HUES64 (cell line): Measurements from ENCODE around the gene CELSR1.

Source experiments
- H3K27ac ChIP-seq: 2 replicates; pipeline ENCODE4 v1.7.0; 2013; ENCODE audit warnings: low read depth, low read length, inconsistent platforms
- H3K27me3 ChIP-seq: 2 replicates; pipeline ENCODE4 v1.6.1; 2013; ENCODE audit warnings: mild to moderate bottlenecking, low read length; ENCODE audit not compliant: insufficient read depth
- H3K36me3 ChIP-seq: 2 replicates; pipeline ENCODE4 v1.6.1; 2013; ENCODE audit warnings: mild to moderate bottlenecking, low read length; ENCODE audit not compliant: insufficient read depth
- H3K4me1 ChIP-seq: 2 replicates; pipeline ENCODE4 v1.6.1; 2013; ENCODE audit warnings: mild to moderate bottlenecking, low read length, moderate library complexity; ENCODE audit not compliant: insufficient read depth
- H3K4me3 ChIP-seq: 2 replicates; pipeline ENCODE4 v1.5.1; 2013; ENCODE audit warnings: mild to moderate bottlenecking, low read length, moderate library complexity
- H3K9ac ChIP-seq: 2 replicates; pipeline ENCODE4 v1.6.1; 2013; ENCODE audit warnings: mild to moderate bottlenecking, low read depth, low read length
- H3K9me3 ChIP-seq: 2 replicates; pipeline ENCODE4 v1.6.1; 2013; ENCODE audit warnings: low read depth, low read length; ENCODE audit not compliant: insufficient read depth
- WGBS: fragments of 150-250, 120-280 bp; methylation state at CpG from one replicate; pipeline ENCODE4 v1.1.7; 2013; ENCODE audit warnings: missing lambda C conversion rate; 5-methylcytosine and 5-hydroxymethylcytosine counted together

The CELSR1 gene

DNA sequence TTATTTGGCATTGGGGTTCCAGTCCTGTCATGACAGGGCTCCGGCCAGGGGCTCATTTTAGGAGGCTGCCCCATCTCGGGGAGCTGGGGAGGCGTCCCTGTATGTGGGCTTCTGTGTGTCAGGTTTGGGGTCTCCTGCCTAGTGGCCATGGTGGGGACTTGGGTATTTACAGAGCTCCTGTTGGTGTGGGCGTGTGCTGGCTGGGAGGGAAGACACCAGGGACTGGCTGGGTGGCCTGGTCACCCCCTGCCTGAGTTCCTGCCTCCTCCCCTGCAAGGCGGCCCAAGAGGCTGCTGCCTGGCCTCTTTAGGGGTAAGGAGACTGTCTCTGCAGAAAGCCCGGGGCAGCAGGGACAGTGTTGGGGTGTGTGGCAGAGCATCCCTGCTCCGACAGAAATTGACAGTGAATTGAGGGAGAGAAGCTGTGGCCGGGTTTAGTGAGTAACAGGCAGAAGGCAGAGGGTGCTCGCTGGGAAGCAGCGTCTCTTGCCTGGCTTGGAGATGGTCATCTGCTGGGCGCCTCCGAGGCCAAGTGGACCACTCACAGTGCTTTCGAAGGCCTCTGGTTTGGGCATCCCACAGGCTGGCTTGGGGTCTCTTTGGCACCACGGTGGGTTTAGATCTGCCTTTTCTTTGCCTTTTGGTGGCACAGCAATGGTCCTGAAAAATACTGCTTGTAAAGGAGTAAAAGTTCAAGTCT lies 42.5 kb upstream of the CELSR1 start:
- H3K4me1 ChIP-seq, result peaks cover 17% of the 10 kb centered on the region
- H3K27ac ChIP-seq, result no peak overlapping the region
- H3K9ac ChIP-seq, result 0 out of 2 replicates have a peak overlapping the region, but pooled peaks have one; percentile 16
- no peaks in the 10 kb centered on the region for H3K9me3 ChIP-seq
- no peak overlapping the region for H3K4me3 ChIP-seq
- WGBS, result 88% methylated on average over 14 of the region's 14 CpGs
- no peaks in the 10 kb centered on the region for H3K36me3 ChIP-seq
- peaks cover 13% of the 10 kb centered on the region for H3K27me3 ChIP-seq

DNA sequence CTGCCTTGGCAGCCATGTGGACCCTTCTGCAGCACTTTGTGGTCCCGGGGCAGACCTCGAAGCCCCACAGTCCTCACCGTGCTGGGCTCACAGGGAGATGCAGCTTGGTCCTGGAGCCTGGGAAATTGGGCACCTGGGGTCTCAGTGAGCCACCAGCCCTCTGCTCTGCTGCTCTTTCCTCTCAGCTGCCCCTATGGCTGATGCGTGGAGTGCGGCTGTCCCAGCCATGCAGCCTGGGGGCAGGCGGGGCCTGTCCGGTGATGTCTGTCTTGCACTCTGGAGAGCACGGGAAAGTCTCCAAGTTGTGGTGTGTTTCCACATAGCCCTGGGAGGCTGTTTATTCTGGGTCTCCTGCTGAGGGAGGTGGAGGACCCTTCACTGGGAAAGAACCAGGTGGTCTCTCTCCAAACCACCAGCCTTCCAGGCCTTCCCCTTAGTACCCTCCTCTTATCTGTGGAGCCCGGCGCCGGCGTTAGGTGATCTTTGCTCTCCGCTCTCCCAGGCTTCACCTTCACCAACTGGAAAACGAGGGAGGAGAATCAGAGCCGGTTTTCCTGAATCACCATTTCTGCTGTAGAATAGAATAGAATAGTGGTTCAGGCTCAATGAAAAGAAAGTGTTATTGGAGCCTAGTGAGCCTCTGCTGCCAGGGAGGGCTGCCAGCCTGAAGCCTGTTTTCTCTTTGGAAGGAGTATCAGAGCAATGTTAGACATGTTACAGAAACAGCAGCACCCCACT lies 41.6 kb upstream of the CELSR1 start:
- H3K4me1 ChIP-seq, result peaks cover 13% of the 10 kb centered on the region
- no peaks in the 10 kb centered on the region for H3K36me3 ChIP-seq
- no peak overlapping the region for H3K27ac ChIP-seq
- no peak overlapping the region for H3K4me3 ChIP-seq
- no peak overlapping the region for H3K9ac ChIP-seq
- H3K9me3 ChIP-seq, result no peaks in the 10 kb centered on the region
- H3K27me3 ChIP-seq, result peaks cover 13% of the 10 kb centered on the region
- WGBS, result 81% methylated on average over 15 of the region's 15 CpGs

DNA sequence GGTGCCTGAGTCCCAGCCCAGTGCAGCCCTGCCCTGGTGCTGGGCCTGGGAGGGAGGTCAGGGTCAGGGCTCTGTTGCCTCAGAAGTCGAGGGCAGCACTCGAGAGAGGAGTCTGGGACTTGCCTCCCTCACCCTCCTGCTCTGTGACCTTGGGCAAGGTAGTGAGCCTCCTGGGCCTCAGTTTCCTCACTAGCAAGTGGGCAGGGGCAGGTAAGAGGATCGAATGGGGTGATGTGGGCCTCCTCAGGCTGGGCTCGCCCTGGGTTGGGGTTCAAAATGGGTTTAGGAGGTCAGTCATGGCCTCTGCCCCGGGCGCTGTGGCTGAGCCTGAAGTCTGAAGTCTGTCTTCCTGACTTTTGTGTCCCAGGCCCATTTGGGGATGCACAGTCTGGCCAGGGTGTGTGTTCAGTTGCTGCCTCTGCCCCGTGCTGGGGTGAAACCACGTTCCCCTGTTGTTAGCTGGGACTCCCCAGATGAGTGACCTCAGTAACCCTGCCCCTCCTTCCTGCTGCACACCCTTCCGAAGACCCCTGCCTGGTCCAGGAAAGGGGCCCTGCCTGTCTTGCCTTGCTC lies 40.9 kb upstream of the CELSR1 start:
- H3K9me3 ChIP-seq, result no peaks in the 10 kb centered on the region
- H3K27me3 ChIP-seq, result peaks cover 13% of the 10 kb centered on the region
- peak overlapping the region; percentile 67 for H3K4me3 ChIP-seq
- WGBS, result 83% methylated on average over 9 of the region's 9 CpGs
- H3K4me1 ChIP-seq, result peaks cover 11% of the 10 kb centered on the region
- no peak overlapping the region for H3K27ac ChIP-seq
- H3K9ac ChIP-seq, result no peak overlapping the region
- H3K36me3 ChIP-seq, result no peaks in the 10 kb centered on the region

DNA sequence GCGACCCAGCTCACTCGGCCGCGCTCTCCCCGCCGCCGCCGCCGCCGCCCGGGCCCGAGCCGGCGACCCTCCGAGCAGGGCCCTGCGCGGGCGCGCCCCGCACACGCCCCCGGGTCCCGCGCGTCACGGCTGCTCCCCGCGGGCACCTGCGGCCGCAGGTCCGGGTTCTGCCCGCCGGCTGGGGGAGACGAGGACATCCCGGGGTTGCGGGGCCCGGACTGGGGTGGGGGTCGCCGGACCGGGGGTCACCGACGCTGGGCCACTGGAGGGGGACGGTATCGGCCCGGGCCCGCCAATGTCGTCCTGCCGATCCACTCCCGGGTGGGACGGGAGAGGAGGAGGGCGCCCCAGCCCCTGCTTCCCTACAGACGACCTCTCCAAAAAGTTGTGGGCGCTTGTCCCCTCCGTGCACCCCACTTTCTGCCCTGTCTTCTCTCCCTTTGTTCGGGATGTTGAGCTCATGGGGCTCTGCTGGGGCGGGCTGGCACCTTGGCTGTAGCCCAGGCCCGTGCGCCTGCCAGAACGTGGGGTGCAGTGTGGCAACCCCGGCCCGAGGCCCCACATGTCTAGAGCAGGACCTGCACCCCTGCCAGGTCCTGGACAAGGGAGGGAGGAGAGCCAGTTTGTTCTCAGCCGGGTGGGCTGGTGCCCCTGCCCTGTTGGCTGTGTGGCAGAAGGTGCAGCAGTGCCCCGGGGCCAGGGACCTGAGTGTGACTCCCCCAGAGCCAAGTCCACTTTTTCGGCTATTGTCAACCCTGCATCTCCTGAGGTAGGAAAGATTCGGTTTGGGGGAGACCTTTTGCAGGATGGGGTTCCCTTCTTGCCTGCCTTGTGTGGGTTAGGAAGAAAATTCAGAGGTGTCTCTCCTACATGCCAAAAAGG lies 40.2 kb upstream of the CELSR1 start:
- Histone ChIP-seq H3K9ac (peak overlapping the region; percentile 71), H3K27ac (no peak overlapping the region), H3K36me3 (no peaks in the 10 kb centered on the region), H3K4me1 (peaks cover 11% of the 10 kb centered on the region), H3K4me3 (peak overlapping the region; percentile 67), H3K9me3 (no peaks in the 10 kb centered on the region), H3K27me3 (peaks cover 13% of the 10 kb centered on the region)
- WGBS, result 12% methylated on average over 65 of the region's 65 CpGs

DNA sequence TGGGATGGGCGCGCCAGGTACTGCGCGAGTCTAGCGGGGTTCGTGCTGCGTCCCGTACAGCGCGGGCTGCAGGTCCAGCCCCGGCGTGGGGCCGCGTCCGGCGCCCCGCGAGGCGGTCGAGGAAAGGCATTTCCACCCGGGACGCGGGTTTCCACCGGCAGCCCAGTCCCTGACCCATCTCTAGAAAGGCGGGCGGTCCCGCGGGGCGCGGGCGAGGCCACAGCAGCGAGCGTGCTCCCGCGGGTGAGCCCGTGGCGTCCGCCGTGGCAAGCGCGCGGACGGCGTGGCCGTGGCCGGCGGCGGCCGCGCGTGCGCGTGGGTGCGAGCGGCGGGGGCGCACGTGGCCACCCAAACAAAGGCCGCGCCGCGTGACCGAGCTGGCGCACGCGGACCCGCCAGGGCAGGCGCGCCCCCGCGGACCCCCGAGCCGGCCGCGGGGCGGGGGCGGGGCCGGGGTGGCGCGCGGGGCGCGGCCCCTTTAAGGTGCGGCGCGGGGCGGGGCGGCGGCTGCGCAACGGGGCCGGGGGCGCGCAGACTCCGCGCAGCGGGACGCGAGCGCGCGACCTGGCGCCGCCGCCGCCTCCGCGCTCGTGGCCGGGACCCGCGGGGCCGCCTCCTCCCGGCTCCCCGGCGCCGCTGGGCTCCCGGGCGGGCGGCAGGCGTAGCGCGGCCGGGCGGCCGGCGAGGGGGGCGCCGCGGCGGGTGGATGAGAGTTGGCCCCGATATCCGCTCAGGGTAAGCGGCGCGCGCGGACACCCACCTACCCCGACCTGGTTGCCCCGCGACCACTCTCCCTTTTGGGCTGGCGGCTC lies 39.3 kb upstream of the CELSR1 start:
- peak overlapping the region; percentile 83 for H3K9ac ChIP-seq
- peaks cover 4% of the 10 kb centered on the region; the same call in 1 of the 2 replicates for H3K9me3 ChIP-seq
- no peak overlapping the region for H3K27ac ChIP-seq
- H3K27me3 ChIP-seq, result peaks cover 13% of the 10 kb centered on the region
- H3K36me3 ChIP-seq, result no peaks in the 10 kb centered on the region
- peak overlapping the region; percentile 67 for H3K4me3 ChIP-seq
- peaks cover 11% of the 10 kb centered on the region for H3K4me1 ChIP-seq
- WGBS, result 1% methylated on average over 142 of the region's 142 CpGs

DNA sequence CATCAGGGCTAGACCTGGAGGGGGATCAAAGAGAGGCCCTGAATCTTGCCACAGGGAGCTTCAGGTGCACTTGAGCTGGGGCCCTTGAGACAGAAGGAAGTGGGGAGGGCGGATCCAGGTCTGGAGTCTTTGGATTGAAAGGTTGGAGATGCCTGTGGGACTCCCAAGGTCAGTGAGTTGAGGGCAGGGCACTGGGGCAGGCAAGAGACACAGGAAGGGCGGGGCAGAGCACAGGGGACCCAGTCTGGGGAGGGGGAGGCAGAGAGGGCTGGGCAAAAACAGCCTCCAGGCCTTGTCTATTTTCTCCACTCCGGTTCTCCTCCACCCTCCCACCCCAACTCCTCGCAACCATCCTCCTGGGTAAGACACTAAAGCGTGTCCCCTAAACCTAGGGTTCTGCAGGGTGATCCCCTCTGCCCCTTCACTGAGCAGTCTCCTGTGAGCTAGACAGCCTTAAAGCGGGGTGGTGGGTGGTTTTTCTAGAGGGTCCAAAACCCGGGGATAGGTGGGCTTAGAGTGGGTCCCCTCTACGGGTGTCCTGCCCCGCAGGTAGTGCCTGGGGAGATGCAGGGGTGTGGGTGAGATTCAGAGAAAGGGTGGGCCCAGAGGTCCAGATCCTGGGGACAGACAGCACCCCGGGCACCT lies 38.6 kb upstream of the CELSR1 start:
- Histone ChIP-seq H3K9ac (peak overlapping the region; percentile 83), H3K27me3 (peaks cover 13% of the 10 kb centered on the region), H3K4me1 (peaks cover 11% of the 10 kb centered on the region), H3K36me3 (no peaks in the 10 kb centered on the region), H3K4me3 (peak overlapping the region; percentile 65), H3K9me3 (peaks cover 5% of the 10 kb centered on the region; the same call in 1 of the 2 replicates), H3K27ac (no peak overlapping the region)
- WGBS, result 34% methylated on average over 10 of the region's 10 CpGs

DNA sequence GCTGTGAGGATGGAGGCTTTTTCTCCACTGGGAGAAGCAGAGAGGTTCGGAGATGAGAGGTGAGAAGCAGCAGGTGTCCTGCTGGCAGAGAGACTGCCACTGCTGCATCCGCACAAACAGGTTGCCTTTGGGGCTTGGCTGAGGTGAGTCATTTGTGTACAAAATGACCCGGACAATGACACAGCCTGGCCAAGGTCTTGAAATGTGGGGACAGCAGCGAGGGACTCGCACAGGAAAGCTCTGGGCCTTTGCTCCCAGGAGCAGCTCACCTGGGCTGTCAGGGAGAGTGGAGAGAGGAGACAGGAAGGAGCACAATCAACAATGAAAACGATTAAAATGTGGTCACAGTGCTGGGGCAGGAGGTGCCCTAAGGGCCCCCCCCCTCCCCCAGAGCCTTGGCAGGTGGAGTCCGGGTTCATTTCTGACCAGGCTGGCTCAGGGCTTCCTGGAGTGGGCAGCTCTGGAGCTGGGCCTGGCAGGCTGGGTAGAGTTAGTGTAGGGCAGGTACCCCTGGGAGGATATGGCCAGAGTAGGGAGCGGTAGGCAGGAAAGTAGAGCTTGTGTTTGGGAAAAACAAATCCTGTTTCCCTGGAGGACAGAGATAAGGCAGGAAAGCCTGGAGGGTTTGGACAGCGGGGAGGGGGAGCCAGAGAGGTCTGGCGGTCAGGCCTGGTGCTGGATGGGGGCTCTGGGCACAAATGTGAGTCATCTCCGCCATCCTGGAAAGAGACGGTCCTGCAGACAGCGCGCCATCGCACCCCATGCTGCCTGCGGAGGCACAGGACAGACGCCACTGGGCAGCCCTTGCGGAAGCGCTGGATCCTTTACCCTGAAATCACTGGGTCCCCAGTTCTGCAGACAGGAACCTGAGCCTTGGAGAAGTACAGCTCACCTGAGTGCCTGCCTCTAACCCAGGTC lies 37.8 kb upstream of the CELSR1 start:
- H3K9me3 ChIP-seq, result peaks cover 5% of the 10 kb centered on the region; the same call in 1 of the 2 replicates
- 54% methylated on average over 19 of the region's 19 CpGs for WGBS
- no peak overlapping the region for H3K27ac ChIP-seq
- peak overlapping the region; percentile 65; the same call in 1 of the 2 replicates for H3K4me3 ChIP-seq
- peak overlapping the region; percentile 24; the same call in 1 of the 2 replicates for H3K9ac ChIP-seq
- H3K27me3 ChIP-seq, result peaks cover 13% of the 10 kb centered on the region
- peaks cover 10% of the 10 kb centered on the region for H3K4me1 ChIP-seq
- H3K36me3 ChIP-seq, result no peaks in the 10 kb centered on the region

DNA sequence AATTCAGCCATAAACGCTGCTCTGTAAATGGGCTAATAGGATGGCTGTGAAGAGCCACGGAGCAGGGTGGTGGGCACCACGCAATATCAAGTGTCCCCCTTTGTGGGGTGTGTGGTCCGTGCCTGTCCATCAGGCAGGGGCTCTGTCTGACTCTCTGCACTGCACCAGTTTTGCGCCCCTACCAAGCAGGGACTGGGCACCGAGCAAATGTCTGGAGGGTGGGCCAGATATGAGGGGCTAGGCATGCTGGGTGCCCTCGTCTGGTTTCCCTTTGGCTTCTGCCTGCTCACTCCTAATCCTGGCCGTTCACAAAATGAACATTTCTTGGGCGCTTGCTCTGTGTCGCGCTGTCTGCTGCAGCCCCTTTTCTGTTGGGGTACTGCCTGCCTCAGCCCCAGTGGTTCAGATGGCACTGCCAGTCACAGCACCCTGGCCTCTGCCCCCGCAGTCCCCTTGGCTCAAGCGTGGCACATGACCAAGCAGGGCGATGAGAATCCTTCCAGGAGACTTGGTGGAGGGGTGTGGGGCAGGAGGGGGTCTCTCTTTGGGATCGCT lies 37.1 kb upstream of the CELSR1 start:
- Histone ChIP-seq H3K4me1 (peaks cover 9% of the 10 kb centered on the region), H3K9me3 (peaks cover 5% of the 10 kb centered on the region; the same call in 1 of the 2 replicates), H3K27me3 (peaks cover 13% of the 10 kb centered on the region), H3K4me3 (no peak overlapping the region), H3K36me3 (no peaks in the 10 kb centered on the region), H3K9ac (no peak overlapping the region), H3K27ac (no peak overlapping the region)
- WGBS, result 92% methylated on average over 15 of the region's 15 CpGs

DNA sequence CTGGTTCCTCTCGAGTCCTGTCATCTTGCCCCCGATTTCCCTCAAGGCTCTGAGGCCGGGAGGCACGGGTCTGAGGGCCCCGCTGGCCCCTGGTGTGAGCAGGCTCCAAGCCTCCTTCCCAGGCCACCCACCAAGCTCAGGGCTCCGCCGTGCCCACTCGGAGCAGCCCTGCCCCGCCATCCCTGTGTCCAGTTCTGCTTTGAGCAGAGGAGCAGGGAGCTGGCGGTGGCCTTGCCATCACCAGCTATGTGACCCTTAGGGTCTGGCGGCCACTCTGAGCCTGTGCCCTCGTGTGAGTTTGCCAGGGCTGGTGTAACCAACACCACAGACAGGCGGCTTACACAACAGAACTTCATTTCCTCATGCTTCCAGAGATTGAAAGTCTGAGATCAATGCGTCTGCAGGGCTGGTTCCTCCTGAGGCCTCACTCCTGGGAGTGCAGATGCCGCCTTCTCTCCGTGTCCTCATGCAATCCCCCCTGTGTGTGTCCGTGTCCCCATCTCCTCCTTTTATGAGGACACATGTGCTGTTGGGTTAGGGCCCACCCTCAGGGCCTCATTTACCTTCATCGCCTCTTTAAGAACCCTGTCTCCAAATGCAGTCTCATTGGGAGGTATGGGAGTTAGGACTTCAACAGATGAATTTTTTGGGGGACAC lies 36.5 kb upstream of the CELSR1 start:
- 90% methylated on average over 18 of the region's 18 CpGs for WGBS
- no peaks in the 10 kb centered on the region for H3K36me3 ChIP-seq
- H3K27ac ChIP-seq, result no peak overlapping the region
- H3K9ac ChIP-seq, result no peak overlapping the region
- no peak overlapping the region for H3K4me3 ChIP-seq
- peaks cover 9% of the 10 kb centered on the region for H3K4me1 ChIP-seq
- peaks cover 13% of the 10 kb centered on the region for H3K27me3 ChIP-seq
- H3K9me3 ChIP-seq, result peaks cover 5% of the 10 kb centered on the region; the same call in 1 of the 2 replicates
